ENCODE data around the gene NOS3.

Gene NOS3

DNA sequence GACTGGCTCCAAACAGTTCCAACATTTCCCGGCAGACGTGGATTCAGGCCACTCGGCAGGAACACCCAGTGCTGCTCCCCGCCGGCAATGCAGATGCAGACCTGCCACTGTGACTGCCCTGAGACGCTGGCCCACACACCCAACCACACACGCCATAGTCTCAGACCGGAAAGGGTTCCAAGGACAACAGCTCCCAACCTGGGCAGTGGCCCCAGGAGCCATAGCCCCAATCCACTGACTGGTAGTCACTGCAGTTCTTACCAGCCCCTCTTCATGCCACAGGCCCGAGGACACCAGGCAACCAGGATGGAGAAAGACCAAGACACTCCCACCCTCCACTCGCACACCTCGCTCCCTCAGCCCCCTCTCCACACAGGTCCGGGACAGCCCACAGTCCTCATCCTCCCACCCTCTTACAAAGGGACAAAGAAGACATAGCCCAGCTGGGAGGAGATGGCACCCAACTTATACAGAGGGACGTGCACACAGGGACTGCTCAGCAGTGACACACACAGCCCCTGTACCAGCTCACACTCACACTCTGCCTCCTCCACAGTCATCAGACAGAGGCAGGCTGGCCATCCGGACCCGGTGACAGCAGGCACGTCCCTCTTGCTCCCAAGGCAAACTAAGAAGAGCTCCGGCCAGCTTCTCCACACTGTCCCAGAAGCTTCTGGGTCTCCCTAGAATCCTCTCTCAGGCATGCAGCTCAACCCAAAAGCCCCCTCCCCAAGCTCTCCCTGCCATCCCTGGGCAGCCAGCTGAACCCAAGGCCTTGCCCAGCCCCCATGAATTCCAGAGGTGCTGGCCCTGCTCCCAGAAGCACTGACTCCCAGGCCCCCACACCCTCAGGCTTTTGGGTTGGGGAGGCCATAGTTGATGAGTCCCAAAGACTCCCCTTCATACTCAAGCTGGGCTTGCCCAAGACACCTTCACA lies 37.5 kb upstream of the NOS3 start:
- TF ChIP-seq YY1 (IDR thresholded peaks at IDR 0.05; ENCODE audit: insufficient read depth, insufficient read length) (no peak), SUZ12 (IDR thresholded peaks at IDR 0.05; ENCODE audit: extremely low read depth, insufficient read depth, insufficient read length) (no peak), ZNF274 (IDR thresholded peaks at IDR 0.05; ENCODE audit: low read depth, low read length) (no peak)
- H3K4me1 ChIP-seq (ENCODE audit: insufficient read depth, insufficient read length), result peaks cover 23% of the 10 kb centered on the region

DNA sequence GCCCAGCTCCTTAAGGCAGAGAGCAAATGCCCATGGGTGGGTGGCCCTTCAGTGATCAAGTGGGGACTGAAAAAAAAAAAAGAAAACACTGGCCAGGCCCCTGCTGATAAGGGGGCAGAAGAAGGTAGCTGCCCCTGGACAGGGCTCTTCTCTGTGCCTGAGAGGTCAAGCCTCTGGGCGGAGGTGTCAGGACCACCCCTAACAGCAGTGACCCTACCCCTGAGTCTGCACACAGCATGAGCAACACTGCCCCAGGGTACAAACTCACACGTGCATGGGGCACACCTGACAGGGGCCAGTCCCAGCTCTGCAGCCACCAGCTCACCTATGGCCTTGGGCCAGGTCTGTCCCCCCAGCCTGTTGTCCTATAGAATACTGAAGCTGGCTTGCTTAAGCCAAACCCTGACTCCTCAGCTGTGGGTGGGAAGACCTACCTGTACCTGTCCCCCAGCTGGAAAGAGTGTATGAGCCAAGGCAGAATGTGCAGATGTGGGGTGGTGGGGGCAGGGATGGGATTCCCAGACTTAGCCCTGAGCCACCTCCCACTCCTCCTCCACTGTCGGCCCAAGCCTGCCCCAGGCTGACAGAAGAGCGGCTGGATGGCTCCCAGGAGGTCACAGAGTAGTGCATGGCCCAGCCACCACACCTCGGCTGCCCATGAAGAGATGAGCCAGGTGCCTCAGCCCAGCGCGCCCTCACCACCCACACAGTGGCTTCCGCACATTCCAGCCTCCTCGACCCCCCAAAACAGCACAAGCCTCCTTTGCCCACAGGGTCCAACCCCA lies 36.4 kb upstream of the NOS3 start:
- Histone ChIP-seq H3K4me3 (ENCODE audit: insufficient read length, low read depth) (no peak overlapping the region), H3K36me3 (ENCODE audit: insufficient read depth, insufficient read length, low read length) (peaks cover 8% of the 10 kb centered on the region), H3K4me1 (ENCODE audit: insufficient read depth, insufficient read length) (peaks cover 19% of the 10 kb centered on the region), H3K9ac (ENCODE audit: insufficient read length, low read depth) (no peak overlapping the region), H3K9me3 (ENCODE audit: insufficient read depth, low read length) (no peaks in the 10 kb centered on the region), H3K27me3 (ENCODE audit: insufficient read depth, insufficient read length) (no peaks in the 10 kb centered on the region)
- no peak for DNase-seq (ENCODE audit: low read depth, low spot score)
- TF ChIP-seq ZNF274 (IDR thresholded peaks at IDR 0.05; ENCODE audit: low read depth, low read length) (no peak), YY1 (IDR thresholded peaks at IDR 0.05; ENCODE audit: insufficient read depth, insufficient read length) (no peak), SUZ12 (IDR thresholded peaks at IDR 0.05; ENCODE audit: extremely low read depth, insufficient read depth, insufficient read length) (no peak)

More for the DNA sequence above, 37.5 kb upstream of the NOS3 start:
- no peak overlapping the region for H3K4me3 ChIP-seq (ENCODE audit: insufficient read length, low read depth)
- no peaks in the 10 kb centered on the region for H3K27me3 ChIP-seq (ENCODE audit: insufficient read depth, insufficient read length)
- no peak overlapping the region for H3K9ac ChIP-seq (ENCODE audit: insufficient read length, low read depth)
- peaks cover 8% of the 10 kb centered on the region for H3K36me3 ChIP-seq (ENCODE audit: insufficient read depth, insufficient read length, low read length)
- no peak for DNase-seq (ENCODE audit: low read depth, low spot score)
- no peaks in the 10 kb centered on the region for H3K9me3 ChIP-seq (ENCODE audit: insufficient read depth, low read length)

DNA sequence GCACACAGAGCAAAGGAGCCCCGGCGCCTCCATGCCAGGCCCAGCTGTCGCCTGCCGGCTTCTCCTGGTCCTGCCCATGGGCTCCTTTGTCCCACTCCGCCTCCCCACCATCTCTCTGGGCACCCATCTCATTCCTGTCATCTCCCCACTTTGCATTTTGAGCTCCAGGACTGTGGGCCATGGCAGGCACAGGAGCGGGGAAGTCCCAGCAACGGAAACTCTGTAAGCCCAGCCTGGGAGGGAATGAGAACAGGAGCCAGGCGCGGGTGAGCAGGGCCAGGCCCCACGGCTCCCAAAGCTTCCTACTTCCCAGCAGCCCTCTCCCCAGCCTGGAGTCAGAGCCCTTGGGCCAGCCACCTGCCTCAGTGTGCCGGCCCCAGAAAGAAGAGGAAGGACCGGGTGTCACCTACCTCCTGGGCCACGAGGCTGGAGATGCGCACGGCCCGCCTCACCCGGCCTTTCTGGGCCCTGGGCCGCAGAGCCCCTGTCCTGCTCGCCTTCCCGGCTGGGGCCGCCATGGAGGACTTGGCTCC lies 35.8 kb upstream of the NOS3 start:
- Histone ChIP-seq H3K27me3 (ENCODE audit: insufficient read depth, insufficient read length) (no peaks in the 10 kb centered on the region), H3K4me3 (ENCODE audit: insufficient read length, low read depth) (peak overlapping the region; percentile 28), H3K9me3 (ENCODE audit: insufficient read depth, low read length) (no peaks in the 10 kb centered on the region), H3K4me1 (ENCODE audit: insufficient read depth, insufficient read length) (peaks cover 16% of the 10 kb centered on the region), H3K9ac (ENCODE audit: insufficient read length, low read depth) (peak overlapping the region; percentile 74), H3K36me3 (ENCODE audit: insufficient read depth, insufficient read length, low read length) (peaks cover 8% of the 10 kb centered on the region)
- TF ChIP-seq YY1 (IDR thresholded peaks at IDR 0.05; ENCODE audit: insufficient read depth, insufficient read length) (no peak), SUZ12 (IDR thresholded peaks at IDR 0.05; ENCODE audit: extremely low read depth, insufficient read depth, insufficient read length) (no peak), ZNF274 (IDR thresholded peaks at IDR 0.05; ENCODE audit: low read depth, low read length) (no peak)
- DNase-seq (ENCODE audit: low read depth, low spot score), result no peak

- H3K9me3 ChIP-seq (ENCODE audit: insufficient read depth, low read length), result no peaks in the 10 kb centered on the region
- peak overlapping the region; percentile 28 for H3K4me3 ChIP-seq (ENCODE audit: insufficient read length, low read depth)
- peaks cover 8% of the 10 kb centered on the region for H3K36me3 ChIP-seq (ENCODE audit: insufficient read depth, insufficient read length, low read length)
- no peaks in the 10 kb centered on the region for H3K27me3 ChIP-seq (ENCODE audit: insufficient read depth, insufficient read length)
- peaks cover 13% of the 10 kb centered on the region for H3K4me1 ChIP-seq (ENCODE audit: insufficient read depth, insufficient read length)
- no peak for DNase-seq (ENCODE audit: low read depth, low spot score)
- peak overlapping the region; percentile 74 for H3K9ac ChIP-seq (ENCODE audit: insufficient read length, low read depth)
- TF ChIP-seq ZNF274 (IDR thresholded peaks at IDR 0.05; ENCODE audit: low read depth, low read length) (no peak), YY1 (IDR thresholded peaks at IDR 0.05; ENCODE audit: insufficient read depth, insufficient read length) (no peak), SUZ12 (IDR thresholded peaks at IDR 0.05; ENCODE audit: extremely low read depth, insufficient read depth, insufficient read length) (no peak)
Measured at GRCh38 chr7:150955519-150956394, 35.1 kb upstream of the NOS3 start.

GRCh38 chr7:150956395-150957132 lies 34.3 kb upstream of the NOS3 start:
- peaks cover 7% of the 10 kb centered on the region for H3K36me3 ChIP-seq (ENCODE audit: insufficient read depth, insufficient read length, low read length)
- H3K4me1 ChIP-seq (ENCODE audit: insufficient read depth, insufficient read length), result peaks cover 14% of the 10 kb centered on the region
- H3K27me3 ChIP-seq (ENCODE audit: insufficient read depth, insufficient read length), result no peaks in the 10 kb centered on the region
- no peak overlapping the region for H3K9ac ChIP-seq (ENCODE audit: insufficient read length, low read depth)
- no peaks in the 10 kb centered on the region for H3K9me3 ChIP-seq (ENCODE audit: insufficient read depth, low read length)
- TF ChIP-seq SUZ12 (IDR thresholded peaks at IDR 0.05; ENCODE audit: extremely low read depth, insufficient read depth, insufficient read length) (no peak), ZNF274 (IDR thresholded peaks at IDR 0.05; ENCODE audit: low read depth, low read length) (no peak), YY1 (IDR thresholded peaks at IDR 0.05; ENCODE audit: insufficient read depth, insufficient read length) (no peak)
- no peak overlapping the region for H3K4me3 ChIP-seq (ENCODE audit: insufficient read length, low read depth)
- DNase-seq (ENCODE audit: low read depth, low spot score), result no peak
